Hematopoietic multipotent progenitor cell treated with erythropoietin and hydrocortisone succinate and interleukin-3 and kit ligand, for 15 days (in vitro differentiated cells): ENCODE data around the gene NKAIN2.

ENCODE experiments used
- DNase-seq: peaks from one replicate; pipeline ENCODE4 v3.0.0-alpha.2; 2015; ENCODE audit warnings: low spot score

Gene NKAIN2

GRCh38 chr6:123803504-123804013 is at the start of gene NKAIN2:
Gene NKAIN2 (plus strand): TSS chr6:123803865.
- DNase-seq, result no peak

- DNase-seq, result no peak
Observed at GRCh38 chr6:123759472-123759871, 44.2 kb upstream of the NKAIN2 start.

DNA sequence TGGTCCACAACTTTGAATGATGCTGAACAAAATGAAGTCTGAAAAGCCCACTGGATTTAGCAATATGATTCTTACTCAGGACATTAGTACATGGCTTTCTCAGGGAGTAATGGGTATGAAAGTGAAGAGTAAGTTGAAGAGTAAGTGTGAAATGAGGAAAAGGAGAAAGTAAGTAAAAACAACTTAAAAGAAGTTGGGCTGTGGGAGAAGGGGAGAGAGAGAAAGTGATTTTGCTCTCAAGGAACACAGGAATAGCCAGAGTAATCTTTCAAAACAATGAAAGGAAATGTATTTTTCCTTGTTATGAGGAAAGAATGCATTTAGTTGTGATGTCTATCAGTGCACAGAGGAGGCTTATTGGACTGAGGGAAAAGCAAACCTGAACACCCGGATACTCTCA is 39.8 kb upstream of the NKAIN2 start:
- no peak for DNase-seq

DNA sequence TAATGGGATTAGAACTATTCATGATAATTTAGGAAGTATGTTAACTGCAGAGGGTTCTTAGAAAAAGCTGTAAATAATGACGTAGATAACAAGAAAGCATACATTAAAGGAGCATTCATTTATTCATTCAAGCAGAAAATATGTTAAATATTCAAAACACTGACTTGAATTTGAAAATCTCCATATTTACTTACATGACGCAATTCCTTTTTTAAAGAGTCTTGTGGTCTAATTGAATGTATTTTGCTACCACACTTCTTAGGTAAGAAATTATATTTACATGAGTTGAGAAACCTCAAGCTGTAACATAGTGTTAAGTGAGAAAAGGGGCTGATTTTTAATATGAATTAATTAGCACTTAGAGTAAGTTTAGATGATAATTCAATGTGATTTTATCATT is 38.9 kb upstream of the NKAIN2 start:
- no peak for DNase-seq

DNA sequence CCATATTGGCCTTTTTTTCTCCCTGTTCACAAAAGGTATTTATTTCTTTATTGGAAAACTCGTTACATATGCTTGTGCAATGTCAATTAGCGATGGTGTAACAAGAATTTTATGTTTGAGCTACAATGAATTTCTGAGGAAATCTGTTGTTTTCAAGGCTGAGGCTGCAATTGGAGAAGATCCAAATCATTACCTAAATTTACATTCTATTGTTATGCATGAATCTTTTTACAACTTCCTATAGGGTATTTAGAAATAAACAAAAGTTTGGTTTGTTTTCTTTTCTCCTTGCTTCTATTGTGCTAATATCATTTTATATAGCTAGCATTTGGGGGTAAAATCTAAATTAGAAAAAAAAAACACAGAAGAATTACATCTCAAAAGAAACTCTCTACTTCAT is 34.7 kb upstream of the NKAIN2 start:
- DNase-seq, result no peak

- no peak for DNase-seq
Observed at GRCh38 chr6:123769431-123769830, 34.2 kb upstream of the NKAIN2 start.

DNA sequence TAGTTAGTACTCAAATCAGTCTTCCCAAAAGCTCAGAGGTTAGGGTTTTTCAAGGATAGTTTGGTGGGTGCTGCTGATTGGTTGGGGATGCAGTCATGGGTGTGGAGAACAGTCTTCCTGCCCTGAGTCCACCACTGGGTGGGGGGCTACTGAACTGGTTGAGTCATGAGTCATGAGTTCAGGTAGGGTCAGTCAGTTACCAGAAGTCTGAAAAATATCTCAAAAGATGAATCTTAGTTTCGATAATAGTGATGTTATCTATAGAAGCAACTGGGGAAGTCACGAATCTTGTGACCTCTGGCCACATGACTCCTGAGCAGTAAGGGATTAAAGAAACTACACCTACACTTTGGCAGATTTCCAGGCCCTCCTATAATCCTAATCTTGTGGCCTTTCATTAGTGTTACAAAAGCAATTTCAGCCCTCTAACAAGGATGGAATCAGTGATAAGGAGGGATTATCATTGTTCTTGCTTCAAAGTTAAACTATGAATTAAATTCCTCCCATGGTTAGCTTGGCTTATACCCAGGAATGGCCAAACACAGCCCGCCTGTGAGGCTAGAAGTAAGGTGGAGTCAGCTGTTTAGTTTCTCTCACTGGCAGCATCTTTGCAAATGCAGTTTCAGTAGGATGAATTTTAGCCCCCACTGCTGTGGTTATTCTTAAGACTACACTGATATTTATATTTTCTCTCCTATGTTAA is 33.3 kb upstream of the NKAIN2 start:
- no peak for DNase-seq

DNA sequence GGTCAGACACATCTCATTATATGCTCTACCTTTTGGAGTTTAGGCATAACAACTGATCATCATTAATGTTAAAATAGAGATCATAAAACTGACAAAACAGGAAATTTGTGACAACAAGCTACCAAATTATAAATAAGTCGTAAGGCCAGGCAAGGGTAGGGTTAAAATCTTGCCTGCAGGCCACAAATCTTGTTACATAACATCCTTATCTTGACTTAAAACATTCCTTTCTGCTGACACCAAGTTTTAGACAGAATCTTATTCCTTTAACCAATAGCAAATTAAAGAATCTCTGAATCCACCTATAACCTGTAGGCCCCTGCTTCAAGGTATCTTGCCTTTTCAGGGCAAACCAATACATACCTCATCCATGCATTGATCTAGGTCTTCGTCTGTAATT is 32.5 kb upstream of the NKAIN2 start:
- DNase-seq, result no peak

GRCh38 chr6:123777563-123777962 is 26.1 kb upstream of the NKAIN2 start:
- DNase-seq, result no peak

GRCh38 chr6:123780021-123780420 is 23.6 kb upstream of the NKAIN2 start:
- no peak for DNase-seq

GRCh38 chr6:123784330-123784729 is 19.3 kb upstream of the NKAIN2 start:
- DNase-seq, result no peak

DNA sequence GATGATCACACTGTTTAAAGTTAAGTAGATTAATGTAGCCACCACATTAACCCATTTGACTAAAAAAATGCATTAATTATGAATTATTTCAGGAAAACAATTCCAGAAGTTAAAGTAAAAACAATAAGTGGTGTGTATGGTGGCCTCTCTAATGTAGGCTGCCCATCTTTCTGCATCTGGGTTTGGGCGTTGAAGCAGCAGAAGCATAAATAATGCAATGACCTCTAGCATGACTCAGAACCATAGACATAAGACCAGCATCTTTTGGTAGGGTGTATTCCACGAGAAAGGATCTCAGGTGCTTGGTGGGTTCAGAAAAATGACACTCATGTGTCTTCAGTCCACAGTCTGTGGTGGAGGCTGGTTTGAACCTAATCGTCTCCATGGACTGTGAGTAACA is 18.6 kb upstream of the NKAIN2 start:
- no peak for DNase-seq

DNA sequence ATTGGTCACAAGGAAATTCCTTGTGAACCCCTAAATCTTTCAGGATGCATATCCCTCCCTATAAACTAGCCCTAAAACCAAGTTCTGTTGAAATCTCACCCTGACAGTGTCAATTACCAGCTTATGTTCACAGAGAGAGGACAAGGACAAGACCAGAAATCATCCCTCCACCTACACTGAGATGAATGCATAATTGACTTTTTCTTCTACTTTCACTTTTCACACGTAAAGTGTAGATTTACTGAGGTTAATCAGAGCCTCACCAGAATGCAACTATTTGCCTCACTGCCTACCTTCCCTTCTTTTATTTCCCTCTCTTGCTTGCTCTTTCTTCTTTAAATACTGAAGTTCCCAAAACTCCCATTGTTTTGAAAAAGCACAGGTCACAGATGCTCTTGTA is 15.3 kb upstream of the NKAIN2 start:
- DNase-seq, result no peak

- no peak for DNase-seq
Observed at GRCh38 chr6:123794190-123794589, 9.5 kb upstream of the NKAIN2 start.

DNA sequence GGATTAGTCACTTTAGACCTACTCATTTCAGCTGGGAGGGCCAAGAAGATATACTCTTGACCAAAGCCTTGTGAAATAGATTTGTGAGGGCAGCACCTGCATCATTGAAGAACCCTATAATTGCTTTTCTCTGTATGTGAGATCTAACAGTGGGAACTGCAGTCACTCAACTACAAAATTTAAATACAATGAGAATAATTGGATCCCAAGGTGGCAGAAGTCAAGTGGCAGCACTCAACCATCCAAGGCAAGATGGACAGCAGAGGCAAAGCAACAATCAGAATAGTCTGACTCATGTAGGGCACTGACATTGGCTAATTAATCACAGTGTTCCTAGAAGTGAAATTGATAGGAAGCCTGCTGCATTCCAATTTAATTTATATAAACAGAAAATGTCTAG is 8.9 kb upstream of the NKAIN2 start:
- DNase-seq, result no peak

- DNase-seq, result no peak
Observed at GRCh38 chr6:123801067-123801466, 2.6 kb upstream of the NKAIN2 start.

DNA sequence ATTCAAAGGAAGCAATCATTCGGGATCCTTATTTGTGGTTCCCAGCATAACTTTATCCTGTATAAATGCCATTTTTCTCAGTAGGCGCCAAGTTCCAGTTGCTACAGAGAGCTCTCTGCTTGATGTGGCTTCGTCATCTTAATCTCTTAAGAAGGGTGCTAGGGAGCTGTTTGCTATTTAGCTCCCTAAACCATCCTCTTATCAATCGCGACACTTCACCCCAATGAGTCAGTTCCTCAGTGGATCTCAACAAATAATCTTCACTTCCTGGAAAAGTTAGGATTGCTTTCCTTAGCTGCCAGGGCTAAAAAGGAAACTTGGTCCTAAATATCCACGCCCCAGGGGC is 1.3 kb upstream of the NKAIN2 start:
- no peak for DNase-seq

DNA sequence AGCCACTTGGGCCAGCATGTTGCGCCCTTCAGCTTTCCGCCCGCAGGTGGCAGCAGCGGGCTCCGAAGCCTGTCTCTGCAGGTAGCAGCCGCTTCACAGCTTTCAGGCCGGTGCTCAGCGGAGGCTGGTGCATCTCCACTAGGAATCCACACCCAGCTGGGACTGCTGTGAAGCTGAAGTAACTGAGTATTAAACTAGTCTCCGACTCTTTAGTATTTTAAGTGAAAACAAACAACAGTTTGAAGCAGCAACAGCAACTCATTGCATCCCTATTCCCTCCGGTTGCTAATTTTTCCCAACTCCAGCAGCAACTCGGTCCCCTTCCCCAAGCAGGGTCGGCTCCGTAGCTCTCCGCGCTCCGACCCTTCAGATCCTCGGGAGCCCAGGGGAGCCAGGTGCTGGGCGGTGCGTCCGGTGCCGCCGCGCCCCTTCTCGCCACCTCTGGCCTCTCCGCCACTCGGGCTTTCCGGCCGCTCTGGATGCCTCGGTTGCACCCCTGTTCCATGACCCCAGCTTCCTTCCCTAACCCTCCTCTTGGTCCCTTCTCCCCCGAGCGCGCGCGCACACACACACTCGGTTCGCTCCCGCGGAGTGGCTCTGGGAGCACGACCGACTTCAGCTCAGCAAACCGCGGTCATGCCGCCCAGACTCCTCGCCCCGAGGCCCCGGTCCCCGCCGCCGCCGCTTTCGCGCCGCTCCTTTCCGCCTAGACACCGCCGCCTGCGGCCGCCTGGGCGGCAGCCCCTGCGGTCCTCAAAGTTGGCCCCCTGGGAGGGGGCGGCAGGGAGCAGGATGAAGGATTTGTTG is 765 bp upstream of the NKAIN2 start:
- peak; percentile 21 for DNase-seq

DNA sequence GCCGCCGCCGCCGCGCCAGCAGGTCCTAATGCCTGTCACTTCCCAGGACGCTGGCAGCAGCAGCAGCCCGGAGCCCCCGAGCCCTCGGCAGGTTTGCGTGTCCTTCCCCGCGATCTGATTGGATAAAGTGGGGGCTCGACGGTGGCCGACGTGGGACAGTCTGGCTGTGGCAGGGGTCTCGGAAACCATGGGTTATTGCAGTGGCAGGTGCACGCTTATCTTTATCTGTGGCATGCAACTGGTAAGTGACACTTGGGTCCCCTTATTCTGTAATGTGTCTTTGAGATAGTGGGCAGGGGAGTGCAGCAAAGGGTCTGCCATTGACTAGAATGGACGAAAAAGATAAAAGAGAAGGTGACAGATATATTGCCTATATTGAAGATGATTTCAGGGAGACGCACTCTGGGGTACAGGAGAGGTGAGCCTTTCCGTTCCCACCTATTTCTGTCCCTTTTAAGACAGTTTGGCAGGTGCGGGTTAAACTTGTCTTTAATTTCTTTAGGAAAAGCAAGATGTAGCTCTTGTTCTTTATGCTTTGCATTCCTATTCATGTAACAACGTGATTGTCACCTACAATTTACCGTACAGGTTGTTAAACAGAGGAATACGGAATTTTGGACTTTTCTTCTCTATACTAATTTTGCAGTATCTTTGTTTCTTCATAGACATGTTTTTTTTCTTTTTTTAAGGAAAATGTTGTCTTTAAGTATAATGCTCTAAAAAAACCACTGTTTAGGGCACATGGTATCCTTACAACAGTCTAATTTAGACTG is 535 bp downstream of the NKAIN2 start:
- DNase-seq, result no peak

DNA sequence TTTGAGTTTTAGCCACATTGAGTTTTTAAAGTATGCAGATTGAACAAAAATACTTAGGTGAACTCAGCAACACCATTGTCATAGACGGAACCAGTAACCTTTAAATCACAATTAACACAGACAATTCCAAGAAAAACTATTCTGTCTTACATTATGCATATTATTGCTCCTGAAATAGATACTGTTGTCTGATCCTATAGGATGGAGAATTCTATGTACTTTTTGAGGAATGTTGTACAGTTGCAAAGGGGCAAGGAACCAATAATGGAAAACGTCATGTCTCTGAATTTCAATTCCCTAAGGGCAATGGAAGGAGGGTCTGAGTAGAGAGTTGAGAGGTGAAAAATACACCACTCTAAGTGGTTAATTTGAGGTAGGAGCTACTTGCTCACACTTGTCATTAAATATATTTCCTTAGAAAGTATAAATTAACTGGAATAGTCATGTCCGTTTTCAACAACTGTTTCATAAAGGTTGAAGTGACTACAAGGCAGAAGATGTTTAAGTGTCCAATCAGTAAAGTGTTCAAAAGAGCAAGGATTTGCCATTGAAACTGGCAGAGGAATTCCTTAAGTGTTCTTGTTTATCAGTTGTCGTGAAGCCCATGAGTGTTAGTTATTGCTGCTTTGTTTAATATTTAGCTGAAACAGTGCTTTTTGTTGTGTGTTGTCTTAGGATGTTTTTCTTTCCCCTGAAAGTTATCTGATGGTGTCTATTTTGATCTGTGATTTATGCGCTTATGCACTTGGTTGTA is 1.3 kb downstream of the NKAIN2 start:
- no peak for DNase-seq

- no peak for DNase-seq
Observed at GRCh38 chr6:123805921-123806320, 2.3 kb downstream of the NKAIN2 start.

DNA sequence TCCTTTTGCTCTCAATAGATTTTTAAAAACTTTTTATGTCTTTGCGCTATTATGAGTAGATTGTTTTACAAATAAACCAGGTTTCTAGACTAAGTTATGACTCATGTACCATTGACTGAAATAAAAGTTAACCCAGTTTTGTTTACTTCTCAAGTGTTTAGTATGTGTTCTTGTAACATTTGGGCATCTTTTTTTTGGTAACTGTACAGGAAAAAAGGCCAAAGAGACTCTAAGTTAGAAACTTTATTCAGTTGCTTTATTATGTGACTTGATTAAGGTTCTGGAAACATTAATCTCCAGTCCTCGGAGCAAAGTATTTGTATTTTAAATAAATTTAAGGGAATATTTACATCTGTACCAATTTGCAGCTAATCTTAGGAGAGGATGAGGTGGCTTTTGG is 2.9 kb downstream of the NKAIN2 start:
- DNase-seq, result no peak
